ENCODE results near the gene BLTP3B. TPM values are rescaled to one million over a fixed set of nuclear protein-coding genes. Genes with fewer than 3 reads are reported as not detected.

Gene BLTP3B
- total RNA-seq, 1 donor from 2014 or later = 72.6 TPM

GRCh38 chr12:100127766-100128511 is 14.7 kb downstream of the BLTP3B start:
- Mint-ChIP-seq H3K4me3 (no peak overlapping the region), H3K36me3 (ENCODE audit: low read depth) (peaks cover 5% of the 10 kb centered on the region), H3K27ac (no peak overlapping the region), H3K9me3 (peaks cover 4% of the 10 kb centered on the region), H3K4me1 (ENCODE audit: low read depth) (peaks cover 38% of the 10 kb centered on the region), H3K27me3 (ENCODE audit: insufficient read depth) (no peaks in the 10 kb centered on the region)
- no peak for DNase-seq (ENCODE audit: low spot score)
- intact Hi-C loops (cut with micrococcal nuclease) = no loop called here

- Mint-ChIP-seq H3K4me1 (ENCODE audit: low read depth) (peaks cover 17% of the 10 kb centered on the region), H3K27me3 (ENCODE audit: insufficient read depth) (no peaks in the 10 kb centered on the region), H3K36me3 (ENCODE audit: low read depth) (peaks cover 21% of the 10 kb centered on the region), H3K9me3 (peaks cover 10% of the 10 kb centered on the region), H3K4me3 (no peak overlapping the region), H3K27ac (no peak overlapping the region)
- DNase-seq (ENCODE audit: low spot score) = no peak
- intact Hi-C loops (cut with micrococcal nuclease) = no loop called here
Measured at GRCh38 chr12:100123316-100124095, 19.2 kb downstream of the BLTP3B start.

- intact Hi-C loops (cut with micrococcal nuclease) = no loop called here
- no peak overlapping the region for H3K4me3 Mint-ChIP-seq
- H3K4me1 Mint-ChIP-seq (ENCODE audit: low read depth) = no peaks in the 10 kb centered on the region
- no peak for DNase-seq (ENCODE audit: low spot score)
- H3K36me3 Mint-ChIP-seq (ENCODE audit: low read depth) = peaks cover 30% of the 10 kb centered on the region
- H3K27ac Mint-ChIP-seq = no peak overlapping the region
- no peaks in the 10 kb centered on the region for H3K27me3 Mint-ChIP-seq (ENCODE audit: insufficient read depth)
- peaks cover 10% of the 10 kb centered on the region for H3K9me3 Mint-ChIP-seq
Measured at GRCh38 chr12:100120355-100120754, 22.3 kb downstream of the BLTP3B start.

GRCh38 chr12:100115291-100115690 is 27.4 kb downstream of the BLTP3B start:
- Mint-ChIP-seq H3K36me3 (ENCODE audit: low read depth) (peaks cover 22% of the 10 kb centered on the region), H3K4me1 (ENCODE audit: low read depth) (peaks cover 16% of the 10 kb centered on the region), H3K27ac (no peak overlapping the region), H3K4me3 (no peak overlapping the region), H3K9me3 (peaks cover 6% of the 10 kb centered on the region), H3K27me3 (ENCODE audit: insufficient read depth) (no peaks in the 10 kb centered on the region)
- intact Hi-C loops (cut with micrococcal nuclease) = loop anchor here (2.0 kb wide), 1 partner anchor 26 kb away; no protein-coding TSS in a partner anchor
- DNase-seq (ENCODE audit: low spot score) = no peak

GRCh38 chr12:100114574-100114973 is 28.1 kb downstream of the BLTP3B start:
- no peak overlapping the region for H3K27ac Mint-ChIP-seq
- intact Hi-C loops (cut with micrococcal nuclease) = loop anchor here (2.0 kb wide), 1 partner anchor 26 kb away; no protein-coding TSS in a partner anchor
- DNase-seq (ENCODE audit: low spot score) = no peak
- no peak overlapping the region for H3K4me3 Mint-ChIP-seq
- H3K4me1 Mint-ChIP-seq (ENCODE audit: low read depth) = peaks cover 18% of the 10 kb centered on the region
- peaks cover 4% of the 10 kb centered on the region for H3K9me3 Mint-ChIP-seq
- peaks cover 19% of the 10 kb centered on the region for H3K36me3 Mint-ChIP-seq (ENCODE audit: low read depth)
- no peaks in the 10 kb centered on the region for H3K27me3 Mint-ChIP-seq (ENCODE audit: insufficient read depth)

GRCh38 chr12:100110276-100110675 is 32.4 kb downstream of the BLTP3B start:
- H3K4me3 Mint-ChIP-seq = no peak overlapping the region
- H3K4me1 Mint-ChIP-seq (ENCODE audit: low read depth) = peaks cover 22% of the 10 kb centered on the region
- intact Hi-C loops (cut with micrococcal nuclease) = no loop called here
- peaks cover 13% of the 10 kb centered on the region for H3K9me3 Mint-ChIP-seq
- no peak overlapping the region for H3K27ac Mint-ChIP-seq
- no peaks in the 10 kb centered on the region for H3K27me3 Mint-ChIP-seq (ENCODE audit: insufficient read depth)
- DNase-seq (ENCODE audit: low spot score) = no peak
- peaks cover 36% of the 10 kb centered on the region for H3K36me3 Mint-ChIP-seq (ENCODE audit: low read depth)

- no peaks in the 10 kb centered on the region for H3K27me3 Mint-ChIP-seq (ENCODE audit: insufficient read depth)
- peaks cover 37% of the 10 kb centered on the region for H3K36me3 Mint-ChIP-seq (ENCODE audit: low read depth)
Measured at GRCh38 chr12:100106861-100107260, 35.8 kb downstream of the BLTP3B start.

GRCh38 chr12:100105661-100106060 is 37.0 kb downstream of the BLTP3B start:
- Mint-ChIP-seq H3K4me1 (ENCODE audit: low read depth) (peaks cover 20% of the 10 kb centered on the region), H3K9me3 (peaks cover 13% of the 10 kb centered on the region), H3K27me3 (ENCODE audit: insufficient read depth) (no peaks in the 10 kb centered on the region), H3K36me3 (ENCODE audit: low read depth) (peaks cover 42% of the 10 kb centered on the region), H3K27ac (no peak overlapping the region), H3K4me3 (no peak overlapping the region)
- no peak for DNase-seq (ENCODE audit: low spot score)
- intact Hi-C loops (cut with micrococcal nuclease) = no loop called here

More at GRCh38 chr12:100106861-100107260, 35.8 kb downstream of the BLTP3B start:
- Mint-ChIP-seq H3K9me3 (peaks cover 13% of the 10 kb centered on the region), H3K4me3 (no peak overlapping the region), H3K4me1 (ENCODE audit: low read depth) (peaks cover 13% of the 10 kb centered on the region), H3K27ac (no peak overlapping the region)
- DNase-seq (ENCODE audit: low spot score) = no peak
- intact Hi-C loops (cut with micrococcal nuclease) = no loop called here

- Mint-ChIP-seq H3K4me3 (no peak overlapping the region), H3K9me3 (no peaks in the 10 kb centered on the region), H3K27ac (peak overlapping the region; percentile 53), H3K27me3 (ENCODE audit: insufficient read depth) (no peaks in the 10 kb centered on the region), H3K36me3 (ENCODE audit: low read depth) (peaks cover 30% of the 10 kb centered on the region), H3K4me1 (ENCODE audit: low read depth) (peaks cover 15% of the 10 kb centered on the region)
- DNase-seq (ENCODE audit: low spot score) = no peak
- intact Hi-C loops (cut with micrococcal nuclease) = loop anchor here (2.0 kb wide), 1 partner anchor 40 kb away; no protein-coding TSS in a partner anchor
Measured at GRCh38 chr12:100101000-100101399, 41.7 kb downstream of the BLTP3B start.

Other genes starting within 250 kb of the BLTP3B start
- 2.8 TPM in 2 replicates for gene ANKS1B, start 157.9 kb downstream of the BLTP3B start, total RNA-seq
- 29.8 and 35.4 TPM in 2 replicates for gene ACTR6, start 57.9 kb upstream of the BLTP3B start, total RNA-seq
- 1.1 and 2.1 TPM in 2 replicates for gene DEPDC4, start 124.2 kb upstream of the BLTP3B start, total RNA-seq
- 33.0 and 38.9 TPM in 2 replicates for gene SCYL2, start 124.3 kb upstream of the BLTP3B start, total RNA-seq
- gene SLC17A8, start 214.2 kb upstream of the BLTP3B start, total RNA-seq = not detected in 2 replicates